T-cell (primary cell): ENCODE results near the gene ATP6V0D1. TPM values are rescaled to one million over a fixed set of nuclear protein-coding genes. Genes with fewer than 3 reads are reported as not detected.

ENCODE experiments used
- ATAC-seq, 4 experiments: fragments of 200-7000 bp in 3 of 4; fragments of 150-1000 bp in 1 of 4; cut with Tn5 transposase; replicated peaks in 1 of 4; 1 replicate in 3 of 4; 2 replicates in 1 of 4; pipeline ENCODE4 v1.10.0; 2021; ENCODE audit warnings: moderate library complexity in 3 of 4, mild to moderate bottlenecking in 2 of 4, moderate number of reproducible peaks in 1 of 4
- CTCF ChIA-PET, 2 donors: fragments of 300-600 bp; sonication (Branson Sonifier 250); formaldehyde crosslinking; loops; one replicate each; lab custom pipeline; 2022; ENCODE audit warnings: antibody characterized with exemption in 2 of 2; lab: Charles Lee
- POLR2A ChIA-PET, 2 donors: fragments of 300-600 bp; sonication (Branson Sonifier 250); formaldehyde crosslinking; loops; one replicate each; lab custom pipeline; 2022; ENCODE audit warnings: antibody characterized with exemption in 2 of 2; lab: Charles Lee
- DNase-seq, 35 experiments: peaks; one replicate each; pipeline versions ENCODE4 v3.0.0 to v3.0.0-alpha.2; 2013 to 2023
- H3K27ac ChIP-seq: one replicate; pipeline ENCODE4 v1.5.1; 2013; ENCODE audit warnings: low read length
- H3K27me3 ChIP-seq, 2 experiments: replicated peaks in 1 of 2; 1 replicate in 1 of 2; 2 replicates in 1 of 2; pipeline versions ENCODE4 v1.6.1 to v1.7.0; 2013; ENCODE audit warnings: low read length in 1 of 2, mixed read lengths in 1 of 2; ENCODE audit not compliant: control insufficient read depth in 2 of 2, insufficient read depth in 2 of 2; ENCODE audit errors: extremely low read depth in 1 of 2
- H3K36me3 ChIP-seq, 2 donors: 1 replicate in 1 of 2; 2 replicates in 1 of 2; pipeline versions ENCODE4 v1.6.1 to v1.7.0; 2013; ENCODE audit warnings: low read length in 1 of 2; ENCODE audit not compliant: control insufficient read depth in 2 of 2, insufficient read depth in 1 of 2; ENCODE audit errors: extremely low read depth in 1 of 2
- H3K4me1 ChIP-seq, 2 experiments: 1 replicate in 1 of 2; 2 replicates in 1 of 2; pipeline versions ENCODE4 v1.6.1 to v1.7.0; 2013; ENCODE audit warnings: low read length in 2 of 2, mixed read lengths in 1 of 2; ENCODE audit not compliant: insufficient read depth in 2 of 2, control insufficient read depth in 1 of 2; ENCODE audit errors: extremely low read depth in 1 of 2
- H3K4me3 ChIP-seq, 2 donors: 1 replicate in 1 of 2; 2 replicates in 1 of 2; pipeline versions ENCODE4 v1.5.1 to v1.7.0; 2013; ENCODE audit warnings: mild to moderate bottlenecking in 2 of 2, low read length in 1 of 2, moderate library complexity in 1 of 2; ENCODE audit not compliant: control insufficient read depth in 1 of 2; ENCODE audit errors: extremely low read depth in 1 of 2
- H3K9me3 ChIP-seq: 2 replicates; pipeline ENCODE4 v1.7.0; 2013
- H3K27ac Mint-ChIP-seq, 2 donors: one replicate each; pipeline ENCODE4 v1.8.0; 2020 to 2021; ENCODE audit warnings: mild to moderate bottlenecking in 2 of 2, mixed read lengths in 2 of 2
- H3K27me3 Mint-ChIP-seq, 2 donors: one replicate each; pipeline ENCODE4 v1.8.0; 2021 to 2022; ENCODE audit warnings: mixed read lengths in 2 of 2
- H3K36me3 Mint-ChIP-seq: one replicate; pipeline ENCODE4 v1.8.0; 2021; ENCODE audit warnings: mixed read lengths
- H3K4me1 Mint-ChIP-seq, 3 donors: one replicate each; pipeline ENCODE4 v1.8.0; 2020 to 2022; ENCODE audit warnings: mixed read lengths in 3 of 3, mild to moderate bottlenecking in 1 of 3
- H3K4me3 Mint-ChIP-seq, 3 donors: one replicate each; pipeline ENCODE4 v1.8.0; 2020 to 2022; ENCODE audit warnings: mild to moderate bottlenecking in 3 of 3, mixed read lengths in 3 of 3, moderate library complexity in 3 of 3
- H3K9me3 Mint-ChIP-seq, 3 donors: one replicate each; pipeline ENCODE4 v1.8.0; 2020 to 2022; ENCODE audit warnings: mixed read lengths in 3 of 3
- WGBS: methylation state at CpG from one replicate; pipeline ENCODE4 v1.1.5; 2013; ENCODE audit warnings: missing lambda C conversion rate; ENCODE audit not compliant: insufficient coverage; 5-methylcytosine and 5-hydroxymethylcytosine counted together
- total RNA-seq, 35 experiments: library from RNA in 6 of 35; stranded (reverse) in 6 of 35; fragments of 120-200 nt in 1 of 35; gene quantifications; one replicate each; pipeline versions ENCODE4 v1.2.1 to v1.2.4 and lab custom pipeline; 2013 to 2026

Gene ATP6V0D1
- total RNA-seq, 5 donors from 2014 or later (not counting 1 experiment from before 2014, with no cell fraction given): 41.5 to 49.6 (median 45.8) TPM

GRCh38 chr16:67423015-67423414 lies 57.9 kb downstream of the ATP6V0D1 start:
- H3K4me1 Mint-ChIP-seq: no peaks in the 10 kb centered on the region
- H3K27ac ChIP-seq: no peak overlapping the region
- no peak for DNase-seq
- 100% methylated on average over 2 of the region's 5 CpGs for WGBS
- ATAC-seq: no peak
- no peaks in the 10 kb centered on the region for H3K9me3 ChIP-seq
- no peak overlapping the region for H3K4me3 ChIP-seq
- ChIA-PET CTCF (interaction anchor here (0.6 to 0.7 kb wide), 2 partner anchors 115 to 144 kb away, joined by 3 read pairs; no protein-coding TSS in a partner anchor), POLR2A (no interaction called here)
- H3K9me3 Mint-ChIP-seq: no peaks in the 10 kb centered on the region
- H3K4me1 ChIP-seq: peaks cover 0 to 2% of the 10 kb centered on the region in 2 experiments
- no peak overlapping the region for H3K27ac Mint-ChIP-seq
- peaks cover 33 to 37% of the 10 kb centered on the region in 2 donors for H3K27me3 Mint-ChIP-seq
- no peak overlapping the region for H3K4me3 Mint-ChIP-seq
- H3K36me3 Mint-ChIP-seq: peaks cover 3% of the 10 kb centered on the region
- no peaks in the 10 kb centered on the region for H3K36me3 ChIP-seq
- H3K27me3 ChIP-seq: peaks cover 14 to 54% of the 10 kb centered on the region in 2 experiments

GRCh38 chr16:67421030-67421429 lies 59.9 kb downstream of the ATP6V0D1 start:
- no peaks in the 10 kb centered on the region for H3K9me3 ChIP-seq
- Mint-ChIP-seq H3K27ac (no peak overlapping the region), H3K4me3 (no peak overlapping the region), H3K4me1 (peaks cover 6 to 8% (median 7%) of the 10 kb centered on the region in 3 donors), H3K36me3 (no peaks in the 10 kb centered on the region), H3K9me3 (no peaks in the 10 kb centered on the region), H3K27me3 (peaks cover 33 to 40% of the 10 kb centered on the region in 2 donors)
- DNase-seq (no peak), ATAC-seq (no peak)
- H3K36me3 ChIP-seq: no peaks in the 10 kb centered on the region
- WGBS: 82% methylated on average over 3 of the region's 4 CpGs
- peaks cover 13 to 50% of the 10 kb centered on the region in 2 experiments for H3K27me3 ChIP-seq
- ChIA-PET POLR2A (no interaction called here), CTCF (interaction anchor here in 1 of 2 donors (0.6 kb wide), 1 partner anchor 18 kb away, joined by 5 read pairs; no protein-coding TSS in a partner anchor)
- H3K4me3 ChIP-seq: no peak overlapping the region
- H3K4me1 ChIP-seq: peaks cover under 1 to 6% of the 10 kb centered on the region in 2 experiments
- H3K27ac ChIP-seq: no peak overlapping the region

GRCh38 chr16:67419931-67420330 lies 61.0 kb downstream of the ATP6V0D1 start:
- ChIA-PET POLR2A (no interaction called here), CTCF (no interaction called here)
- peaks cover 34 to 39% of the 10 kb centered on the region in 2 donors for H3K27me3 Mint-ChIP-seq
- Histone ChIP-seq H3K27ac (no peak overlapping the region), H3K4me3 (no peak overlapping the region), H3K9me3 (no peaks in the 10 kb centered on the region), H3K4me1 (peaks cover 3 to 11% of the 10 kb centered on the region in 2 experiments), H3K27me3 (peaks cover 9 to 53% of the 10 kb centered on the region in 2 experiments), H3K36me3 (no peaks in the 10 kb centered on the region)
- ATAC-seq (no peak), DNase-seq (no peak)
- H3K4me1 Mint-ChIP-seq: peaks cover 6 to 12% (median 11%) of the 10 kb centered on the region in 3 donors
- no CpG with 5 or more reads among the region's 3 CpGs for WGBS
- H3K36me3 Mint-ChIP-seq: no peaks in the 10 kb centered on the region
- H3K4me3 Mint-ChIP-seq: no peak overlapping the region
- no peak overlapping the region for H3K27ac Mint-ChIP-seq
- H3K9me3 Mint-ChIP-seq: no peaks in the 10 kb centered on the region

GRCh38 chr16:67419502-67419901 lies 61.5 kb downstream of the ATP6V0D1 start:
- Mint-ChIP-seq H3K27me3 (peaks cover 34 to 42% of the 10 kb centered on the region in 2 donors), H3K27ac (no peak overlapping the region), H3K36me3 (no peaks in the 10 kb centered on the region), H3K9me3 (no peaks in the 10 kb centered on the region), H3K4me1 (peaks cover 6 to 12% (median 11%) of the 10 kb centered on the region in 3 donors), H3K4me3 (no peak overlapping the region)
- ATAC-seq (no peak), DNase-seq (no peak)
- H3K27me3 ChIP-seq: peaks cover 9 to 49% of the 10 kb centered on the region in 2 experiments
- CTCF ChIA-PET: no interaction called here
- H3K27ac ChIP-seq: no peak overlapping the region
- no peaks in the 10 kb centered on the region for H3K9me3 ChIP-seq
- peaks cover 3 to 11% of the 10 kb centered on the region in 2 experiments for H3K4me1 ChIP-seq
- no peaks in the 10 kb centered on the region for H3K36me3 ChIP-seq
- WGBS: 78% methylated on average over 2 of the region's 3 CpGs
- no peak overlapping the region for H3K4me3 ChIP-seq
- POLR2A ChIA-PET: no interaction called here

GRCh38 chr16:67417333-67418061 lies 63.5 kb downstream of the ATP6V0D1 start:
- ATAC-seq: no peak
- peaks cover 3 to 11% of the 10 kb centered on the region in 2 experiments for H3K4me1 ChIP-seq
- no peak overlapping the region for H3K4me3 ChIP-seq
- H3K9me3 ChIP-seq: no peaks in the 10 kb centered on the region
- WGBS: 100% methylated on average over 1 of the region's 2 CpGs
- Mint-ChIP-seq H3K4me3 (peak overlapping the region; percentile 36 to 83 (median 46)), H3K27ac (no peak overlapping the region), H3K27me3 (peaks cover 34 to 35% of the 10 kb centered on the region in 2 donors), H3K4me1 (peaks cover 6 to 12% (median 11%) of the 10 kb centered on the region in 3 donors), H3K9me3 (no peaks in the 10 kb centered on the region), H3K36me3 (no peaks in the 10 kb centered on the region)
- no peak overlapping the region for H3K27ac ChIP-seq
- POLR2A ChIA-PET: no interaction called here
- DNase-seq: no peak
- H3K27me3 ChIP-seq: peaks cover 0 to 46% of the 10 kb centered on the region in 2 experiments
- H3K36me3 ChIP-seq: no peaks in the 10 kb centered on the region
- CTCF ChIA-PET: no interaction called here

GRCh38 chr16:67415872-67416793 lies 64.8 kb downstream of the ATP6V0D1 start, which contains the start of gene ZDHHC1:
ZDHHC1 (minus strand) TSS chr16:67416477; CDS start chr16:67407775, 8,702 bp downstream.
- DNase-seq: peak in 15 of 35 experiments; percentile 15 to 59 (median 38)
- H3K4me1 Mint-ChIP-seq: peaks cover 6 to 12% (median 11%) of the 10 kb centered on the region in 3 donors
- H3K27me3 ChIP-seq: peaks cover 0 to 43% of the 10 kb centered on the region in 2 experiments
- H3K27me3 Mint-ChIP-seq: peaks cover 31 to 34% of the 10 kb centered on the region in 2 donors
- POLR2A ChIA-PET: interaction anchor here in 1 of 2 donors (0.6 kb wide), 1 partner anchor 512 kb away, joined by 3 read pairs; no protein-coding TSS in a partner anchor
- CTCF ChIA-PET: no interaction called here
- 5% methylated on average over 68 of the region's 73 CpGs for WGBS
- peak within 1 kb of the TSS; percentile 34 to 64 for H3K4me3 ChIP-seq
- H3K9me3 ChIP-seq: no peaks in the 10 kb centered on the region
- peaks cover 3 to 11% of the 10 kb centered on the region in 2 experiments for H3K4me1 ChIP-seq
- H3K27ac ChIP-seq: no peak within 1 kb of the TSS
- no peaks in the 10 kb centered on the region for H3K36me3 Mint-ChIP-seq
- no peaks in the 10 kb centered on the region for H3K36me3 ChIP-seq
- H3K27ac Mint-ChIP-seq: no peak within 1 kb of the TSS
- ATAC-seq: peak; percentile 84 to 90 (median 86)
- peak within 1 kb of the TSS; percentile 58 to 83 (median 74) for H3K4me3 Mint-ChIP-seq
- no peaks in the 10 kb centered on the region for H3K9me3 Mint-ChIP-seq
